Natural killer cell (primary cell): ENCODE results near the gene USF2. TPM values are rescaled to one million over a fixed set of nuclear protein-coding genes. Genes with fewer than 3 reads are reported as not detected.
A peak's percentile ranks its signal among the peaks of the same experiment; 100 is the strongest.

ENCODE experiments used
- ATAC-seq, 3 donors: fragments of 150-1000 bp in 2 of 3; fragments of 200-7000 bp in 1 of 3; cut with Tn5 transposase; 1 replicate in 1 of 3; 2 replicates in 2 of 3; pipeline ENCODE4 v1.10.0; 2021; ENCODE audit warnings: mild to moderate bottlenecking in 2 of 3, moderate library complexity in 2 of 3
- DNase-seq, 2 donors: peaks; one replicate each; pipeline versions ENCODE4 v3.0.0 to v3.0.0-alpha.2; 2013 to 2021; ENCODE audit warnings: mixed read lengths in 1 of 2
- H3K27ac ChIP-seq: one replicate; pipeline ENCODE4 v1.5.1; 2013; ENCODE audit warnings: mild to moderate bottlenecking, low read length
- H3K27me3 ChIP-seq: one replicate; pipeline ENCODE4 v1.6.1; 2013; ENCODE audit warnings: low read length; ENCODE audit not compliant: control insufficient read depth, insufficient read depth
- H3K36me3 ChIP-seq: one replicate; pipeline ENCODE4 v1.6.1; 2013; ENCODE audit warnings: low read length; ENCODE audit not compliant: control insufficient read depth, insufficient read depth
- H3K4me1 ChIP-seq: one replicate; pipeline ENCODE4 v1.6.1; 2013; ENCODE audit warnings: low read length; ENCODE audit not compliant: control insufficient read depth, insufficient read depth
- H3K4me3 ChIP-seq: one replicate; pipeline ENCODE4 v1.5.1; 2013; ENCODE audit warnings: low read length
- H3K9me3 ChIP-seq: one replicate; pipeline ENCODE4 v1.6.1; 2013; ENCODE audit warnings: low read length; ENCODE audit not compliant: control insufficient read depth, insufficient read depth
- H3K27ac Mint-ChIP-seq, 2 donors: one replicate each; pipeline ENCODE4 v1.8.0; 2022; ENCODE audit warnings: mild to moderate bottlenecking in 2 of 2, mixed read lengths in 2 of 2, moderate library complexity in 1 of 2
- H3K27me3 Mint-ChIP-seq, 2 donors: one replicate each; pipeline ENCODE4 v1.8.0; 2022; ENCODE audit warnings: low read depth in 2 of 2, mixed read lengths in 2 of 2
- H3K36me3 Mint-ChIP-seq: one replicate; pipeline ENCODE4 v1.8.0; 2022; ENCODE audit warnings: mixed read lengths
- H3K4me1 Mint-ChIP-seq, 2 donors: one replicate each; pipeline ENCODE4 v1.8.0; 2022; ENCODE audit warnings: mixed read lengths in 2 of 2
- H3K4me3 Mint-ChIP-seq: one replicate; pipeline ENCODE4 v1.8.0; 2022; ENCODE audit warnings: mild to moderate bottlenecking, moderate library complexity, mixed read lengths
- H3K9me3 Mint-ChIP-seq, 2 donors: one replicate each; pipeline ENCODE4 v1.8.0; 2022; ENCODE audit warnings: mixed read lengths in 2 of 2
- CTCF ChIP-seq: fragments of 200-600 bp; IDR thresholded peaks from one replicate; pipeline ENCODE4 v1.8.0; 2022; ENCODE audit warnings: antibody characterized with exemption
- WGBS: methylation state at CpG from one replicate; pipeline ENCODE4 v1.1.7; 2013; ENCODE audit warnings: missing lambda C conversion rate; ENCODE audit not compliant: insufficient coverage; 5-methylcytosine and 5-hydroxymethylcytosine counted together
- intact Hi-C: fragments of 100-400 bp; cut with micrococcal nuclease; formaldehyde crosslinking; loops from one replicate; pipeline ENCODE4 v1.14.2; 2022
- total RNA-seq, 4 donors: library from RNA; stranded (reverse); fragments of 120-200 nt in 1 of 4; gene quantifications; one replicate each; pipeline versions ENCODE4 v1.2.3 to v1.2.4, GENCODE V29; 2013 to 2022

The USF2 gene
- total RNA-seq, 3 donors from 2014 or later (not counting 1 experiment from before 2014, with no cell fraction given): 243 to 253 (median 250) TPM

- DNase-seq (no peak), ATAC-seq (no peak)
- Histone ChIP-seq H3K27ac (peak overlapping the region; percentile 33), H3K4me1 (peaks cover 46% of the 10 kb centered on the region), H3K27me3 (no peaks in the 10 kb centered on the region), H3K36me3 (no peaks in the 10 kb centered on the region), H3K9me3 (no peaks in the 10 kb centered on the region), H3K4me3 (no peak overlapping the region)
- H3K4me1 Mint-ChIP-seq: peaks cover 0 to 8% of the 10 kb centered on the region in 2 donors
- no peak overlapping the region for H3K4me3 Mint-ChIP-seq
- H3K9me3 Mint-ChIP-seq: peaks cover 2% of the 10 kb centered on the region in 2 donors
- no peak for TF ChIP-seq CTCF
- H3K36me3 Mint-ChIP-seq: no peaks in the 10 kb centered on the region
- intact Hi-C loops: no loop called here
- no peak overlapping the region for H3K27ac Mint-ChIP-seq
- WGBS: 65% methylated on average over 7 of the region's 7 CpGs
- H3K27me3 Mint-ChIP-seq: peaks cover 0 to 12% of the 10 kb centered on the region in 2 donors
Measured at GRCh38 chr19:35317464-35318043, 48.8 kb downstream of the USF2 start.

GRCh38 chr19:35318679-35319448, 50.1 kb downstream of the USF2 start:
- H3K9me3 ChIP-seq: no peaks in the 10 kb centered on the region
- DNase-seq: no peak
- peaks cover 0 to 8% of the 10 kb centered on the region in 2 donors for H3K4me1 Mint-ChIP-seq
- peaks cover 2% of the 10 kb centered on the region in 2 donors for H3K9me3 Mint-ChIP-seq
- H3K4me1 ChIP-seq: peaks cover 41% of the 10 kb centered on the region
- H3K27ac ChIP-seq: peak overlapping the region; percentile 5
- H3K4me3 ChIP-seq: no peak overlapping the region
- peak overlapping the region in 1 of 2 donors; percentile 76 for H3K27ac Mint-ChIP-seq
- intact Hi-C loops: no loop called here
- peak; percentile 38 to 52 (median 40) for ATAC-seq
- no peaks in the 10 kb centered on the region for H3K36me3 Mint-ChIP-seq
- no peaks in the 10 kb centered on the region for H3K27me3 ChIP-seq
- H3K36me3 ChIP-seq: no peaks in the 10 kb centered on the region
- WGBS: 64% methylated on average over 16 of the region's 16 CpGs
- H3K27me3 Mint-ChIP-seq: peaks cover 0 to 10% of the 10 kb centered on the region in 2 donors
- TF ChIP-seq CTCF: no peak
- H3K4me3 Mint-ChIP-seq: no peak overlapping the region

- no peak for TF ChIP-seq CTCF
- DNase-seq (no peak), ATAC-seq (peak in 1 of 3 donors; percentile 18)
- Mint-ChIP-seq H3K27me3 (peaks cover 0 to 6% of the 10 kb centered on the region in 2 donors), H3K4me1 (peaks cover 0 to 8% of the 10 kb centered on the region in 2 donors), H3K9me3 (peaks cover 2% of the 10 kb centered on the region in 2 donors), H3K27ac (no peak overlapping the region), H3K4me3 (no peak overlapping the region), H3K36me3 (no peaks in the 10 kb centered on the region)
- Histone ChIP-seq H3K27ac (peak overlapping the region; percentile 71), H3K36me3 (no peaks in the 10 kb centered on the region), H3K4me3 (no peak overlapping the region), H3K27me3 (no peaks in the 10 kb centered on the region), H3K4me1 (peaks cover 41% of the 10 kb centered on the region), H3K9me3 (no peaks in the 10 kb centered on the region)
- 39% methylated on average over 9 of the region's 12 CpGs for WGBS
- intact Hi-C loops: no loop called here
Measured at GRCh38 chr19:35320065-35320713, 51.4 kb downstream of the USF2 start.
